Measurements from ENCODE around the gene TPSAB1.
"Not testable (repeated sequence)": the region's sequence is repeated elsewhere in the genome, so short reads cannot be mapped to it uniquely, and the experiment has no call there.

Gene TPSAB1

GRCh38 chr16:1225051-1225451 lies 15.5 kb upstream of the TPSAB1 start, which contains the start of gene TPSG1:
Gene TPSG1, minus strand, starts transcription at chr16:1225268. Its CDS starts 16 bp downstream, at chr16:1225252.
- no peak for DNase-seq

DNA sequence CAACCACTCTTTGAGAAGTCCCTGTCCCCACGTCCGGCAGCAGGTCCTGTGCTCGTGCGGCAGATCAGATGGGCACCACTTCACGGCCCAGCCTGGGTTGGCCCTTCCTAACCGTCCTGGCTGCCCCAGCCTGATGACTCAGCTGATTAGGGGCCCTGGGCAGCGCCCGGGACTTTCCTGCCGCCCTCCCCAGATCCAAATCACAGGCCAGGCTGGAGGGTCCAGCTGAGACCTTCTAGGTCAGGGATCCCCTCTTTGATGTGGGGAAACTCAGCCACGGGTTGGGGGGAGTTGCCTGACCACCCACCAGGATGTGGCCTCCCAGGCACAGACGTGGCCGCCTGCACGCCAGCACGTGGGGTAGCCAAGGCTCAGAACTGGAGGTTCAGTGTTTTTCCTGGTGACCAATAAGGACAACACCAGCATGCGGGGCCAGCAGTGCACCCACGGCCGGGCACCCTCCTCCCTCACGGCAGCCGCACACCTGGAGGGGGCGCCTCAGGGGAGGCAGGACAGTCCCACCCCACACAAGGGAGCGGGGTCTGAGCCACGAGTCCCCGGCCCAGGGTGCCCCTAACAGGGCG lies 14.7 kb upstream of the TPSAB1 start:
- DNase-seq = not testable (repeated sequence)

- not testable (repeated sequence) for DNase-seq
These were observed 13.8 kb upstream of the TPSAB1 start for GRCh38 chr16:1226692-1227091.

- not testable (repeated sequence) for DNase-seq
These were observed 12.3 kb upstream of the TPSAB1 start for GRCh38 chr16:1228227-1228626.

- DNase-seq = not testable (repeated sequence)
These were observed 11.0 kb upstream of the TPSAB1 start for GRCh38 chr16:1229476-1229875.

DNA sequence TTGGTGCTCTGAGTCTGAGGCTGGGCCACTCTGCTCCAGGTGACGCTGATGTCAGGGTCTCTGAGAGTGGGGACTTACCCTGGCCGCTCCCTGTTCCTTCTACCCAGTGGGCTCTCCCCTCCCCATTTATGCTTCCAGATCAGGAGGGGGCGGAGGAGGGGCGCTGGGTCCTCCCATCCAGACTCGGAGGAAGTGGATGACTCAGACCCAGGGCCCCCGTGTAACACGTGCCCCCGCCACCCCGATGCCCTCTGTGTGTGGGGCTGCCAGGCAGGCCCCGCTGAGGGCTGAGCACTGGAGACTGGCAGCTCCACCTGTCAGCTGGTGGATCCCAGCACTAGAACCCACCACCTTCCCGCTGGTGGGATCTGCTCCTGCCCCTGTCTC lies 10.4 kb upstream of the TPSAB1 start, which contains the start of gene TPSB2:
TPSB2 (minus strand) TSS at position 101 of the 387 bp plus-strand sequence. CDS start 233 bp downstream, outside the sequence.
- DNase-seq = not testable (repeated sequence)

GRCh38 chr16:1230471-1231212 lies 9.9 kb upstream of the TPSAB1 start:
- not testable (repeated sequence) for DNase-seq

DNA sequence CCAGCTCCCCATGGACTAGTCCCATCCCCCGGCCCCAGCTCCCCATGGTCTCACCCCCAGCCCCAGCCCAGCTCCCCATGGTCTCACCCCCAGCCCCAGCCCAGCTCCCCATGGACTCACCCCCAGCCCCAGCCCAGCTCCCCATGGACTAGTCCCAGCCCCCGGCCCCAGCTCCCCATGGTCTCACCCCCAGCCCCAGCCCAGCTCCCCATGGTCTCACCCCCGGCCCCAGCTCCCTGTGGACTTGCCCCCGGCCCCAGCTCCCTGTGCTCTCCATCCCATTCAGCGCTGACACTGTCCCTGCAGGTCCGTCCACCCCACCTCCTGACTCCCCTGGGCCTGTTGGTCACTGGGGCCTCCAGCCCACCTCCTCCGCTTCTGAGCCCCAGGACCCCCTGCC lies 9.2 kb upstream of the TPSAB1 start:
- DNase-seq = not testable (repeated sequence)

DNA sequence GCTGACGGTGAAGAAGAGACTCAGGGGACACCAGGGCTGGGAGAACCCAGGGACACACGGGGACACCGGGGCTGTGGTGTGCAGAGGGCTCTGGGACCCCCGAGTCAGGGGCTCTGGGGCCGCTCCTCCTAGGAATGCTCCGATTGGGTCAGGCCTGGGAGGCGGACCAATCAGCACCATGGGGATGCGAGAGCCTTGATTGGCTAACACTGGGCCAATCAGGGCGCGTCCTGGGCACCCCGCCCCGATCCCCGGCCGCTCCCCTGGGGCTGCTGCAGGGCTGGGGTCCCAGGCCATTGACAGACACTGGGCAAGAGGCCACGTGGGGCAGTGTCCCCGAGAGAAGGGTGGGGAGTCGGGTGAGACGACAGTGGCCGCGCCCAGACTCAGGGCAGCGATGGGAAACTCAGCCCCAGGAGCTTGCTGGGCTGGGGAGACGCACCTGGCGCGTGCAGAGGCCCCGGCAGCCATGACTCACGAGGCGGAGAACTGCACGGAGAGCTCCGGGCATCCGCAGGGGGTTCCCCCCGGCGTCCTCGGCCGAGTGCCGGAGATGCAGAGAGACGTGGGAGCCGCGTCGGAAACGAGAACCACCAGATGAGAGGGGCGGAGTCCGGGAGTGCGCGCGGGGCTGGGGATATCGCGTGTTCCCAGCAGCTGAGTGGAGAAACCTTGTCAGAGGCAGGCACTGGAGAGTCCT lies 8.3 kb upstream of the TPSAB1 start:
- not testable (repeated sequence) for DNase-seq

- not testable (repeated sequence) for DNase-seq
These were observed 3.8 kb upstream of the TPSAB1 start for GRCh38 chr16:1236659-1237058.

DNA sequence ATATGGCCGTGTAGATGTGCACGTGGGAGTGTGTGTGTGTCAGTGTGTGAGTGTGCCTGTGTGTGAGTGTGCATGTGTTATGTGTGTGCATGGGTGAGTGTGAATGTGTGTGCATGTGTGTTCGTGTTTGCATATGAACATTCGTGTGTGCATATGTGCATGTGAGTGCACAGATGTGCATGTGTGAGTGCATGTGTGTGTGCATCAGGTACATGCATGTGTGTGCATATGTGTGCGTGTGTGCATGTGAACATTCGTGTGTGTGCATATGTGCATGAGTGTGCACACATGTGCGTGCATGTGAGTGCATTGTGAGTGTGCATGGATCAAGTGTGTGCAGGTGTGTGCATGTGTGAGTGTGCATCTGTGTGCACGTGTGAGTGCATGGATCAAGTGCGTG lies 2.5 kb upstream of the TPSAB1 start:
- no peak for DNase-seq

- DNase-seq = not testable (repeated sequence)
These were observed 1.6 kb upstream of the TPSAB1 start for GRCh38 chr16:1238909-1239308.

DNA sequence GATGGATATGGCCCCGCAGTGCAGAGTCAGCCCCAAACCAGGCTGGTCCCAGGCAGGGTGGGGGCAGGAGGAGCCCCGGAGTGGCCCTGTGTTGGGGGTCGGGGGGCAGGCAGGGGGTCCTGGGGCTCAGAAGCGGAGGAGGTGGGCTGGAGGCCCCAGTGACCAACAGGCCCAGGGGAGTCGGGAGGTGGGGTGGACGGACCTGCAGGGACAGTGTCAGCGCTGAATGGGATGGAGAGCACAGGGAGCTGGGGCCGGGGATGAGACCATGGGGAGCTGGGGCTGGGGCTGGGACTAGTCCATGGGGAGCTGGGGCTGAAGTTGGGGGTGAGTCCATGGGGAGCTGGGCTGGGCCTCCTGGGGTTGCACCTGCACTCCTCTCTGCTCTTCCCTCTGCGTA lies 930 bp upstream of the TPSAB1 start:
- not testable (repeated sequence) for DNase-seq

GRCh38 chr16:1241081-1241480 lies 576 bp downstream of the TPSAB1 start:
- not testable (repeated sequence) for DNase-seq

- not testable (repeated sequence) for DNase-seq
These were observed 2.9 kb downstream of the TPSAB1 start for GRCh38 chr16:1243363-1243762.

DNA sequence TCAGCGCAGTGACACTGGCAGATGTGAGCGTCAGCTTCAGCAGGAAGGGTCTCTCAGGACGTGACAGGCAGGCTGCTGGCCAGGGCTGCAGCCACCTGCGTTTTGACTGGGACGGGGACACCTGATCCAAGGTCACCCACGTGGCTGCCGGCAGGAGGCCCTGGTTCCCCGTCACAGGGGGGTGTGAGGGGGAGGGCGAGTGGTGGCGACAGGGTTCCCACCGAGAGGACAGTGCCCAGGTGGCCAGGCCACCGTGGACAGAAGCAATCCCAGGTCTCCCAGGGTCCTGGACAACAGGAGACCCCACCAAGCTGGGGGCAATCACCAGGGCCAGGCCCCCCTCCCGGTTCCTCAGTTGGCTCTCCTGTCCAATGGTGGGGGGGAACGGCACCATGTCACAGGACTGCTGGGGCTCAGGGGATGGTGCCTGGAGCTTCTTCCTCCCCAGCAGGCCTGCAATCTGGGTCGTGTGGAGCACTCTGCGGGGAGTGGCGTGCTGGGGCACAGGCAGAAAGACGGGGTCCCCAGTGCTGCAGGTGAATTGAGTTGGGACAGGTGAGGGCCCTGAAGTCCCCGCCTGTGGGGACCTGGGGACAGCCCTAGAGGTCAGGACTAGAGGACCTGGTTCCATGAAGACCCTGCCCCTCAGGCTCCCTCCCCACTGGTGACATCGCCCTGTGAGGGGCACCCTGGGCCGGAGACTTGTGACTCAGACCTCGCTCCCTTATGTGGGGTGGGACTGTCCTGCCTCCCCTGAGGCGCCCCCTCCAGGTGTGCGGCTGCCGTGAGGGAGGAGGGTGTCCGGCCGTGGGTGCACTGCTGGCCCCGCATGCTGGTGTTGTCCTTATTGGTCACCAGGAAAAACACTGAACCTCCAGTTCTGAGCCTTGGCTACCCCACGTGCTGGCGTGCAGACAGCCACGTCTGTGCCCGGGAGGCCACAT lies 3.7 kb downstream of the TPSAB1 start:
- not testable (repeated sequence) for DNase-seq

- DNase-seq = no peak
These were observed 4.4 kb downstream of the TPSAB1 start for GRCh38 chr16:1244881-1245280.

DNA sequence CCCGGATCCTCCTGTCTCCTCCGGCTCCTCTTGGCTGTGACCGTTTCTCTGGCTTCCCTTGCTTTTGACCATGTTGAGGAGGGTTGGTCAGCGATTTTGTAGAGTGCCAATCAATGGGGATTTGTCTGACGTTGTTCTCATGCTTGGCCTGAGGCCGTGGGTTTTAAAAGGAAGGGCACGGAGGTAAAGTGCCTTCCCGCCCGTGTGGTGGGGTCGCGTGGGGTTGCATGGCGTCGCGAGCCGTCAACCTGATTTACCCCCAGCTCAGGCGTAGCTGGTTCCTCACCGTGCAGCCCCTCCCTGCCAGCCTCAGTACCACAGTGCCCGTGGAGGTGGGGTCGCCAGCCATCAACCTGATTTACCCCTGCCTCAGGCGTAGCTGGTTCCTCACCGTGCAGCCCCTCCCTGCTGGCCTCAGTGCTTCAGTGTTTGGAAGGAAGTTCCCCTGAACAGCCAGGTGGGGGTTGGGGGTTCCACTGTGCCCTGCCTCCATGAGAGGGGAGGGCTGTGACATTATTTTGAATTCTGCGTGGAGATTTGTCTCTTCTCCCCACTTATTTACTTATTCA lies 5.0 kb downstream of the TPSAB1 start:
- no peak for DNase-seq

DNA sequence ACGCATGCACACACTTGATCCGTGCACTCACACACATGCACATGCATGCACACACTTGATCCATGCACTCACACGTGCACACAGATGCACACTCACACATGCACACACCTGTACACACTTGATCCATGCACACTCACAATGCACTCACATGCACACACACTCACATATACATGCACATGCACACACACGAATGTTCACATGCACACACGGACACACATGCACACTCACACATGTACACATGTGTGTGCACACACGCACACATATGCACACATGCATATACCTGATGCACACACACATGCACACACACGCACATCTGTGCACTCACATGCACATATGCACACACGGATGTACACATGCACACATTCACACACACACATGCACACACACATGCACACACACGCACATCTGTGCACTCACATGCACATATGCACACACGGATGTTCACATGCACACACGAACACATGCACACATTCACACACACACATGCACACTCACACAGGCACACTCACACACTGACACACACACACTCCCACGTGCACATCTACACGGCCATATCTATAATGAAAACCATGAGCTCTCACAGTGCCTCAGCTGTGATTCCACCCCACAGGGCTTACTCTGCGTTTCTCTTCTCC lies 7.5 kb downstream of the TPSAB1 start:
- not testable (repeated sequence) for DNase-seq

- DNase-seq = not testable (repeated sequence)
These were observed 8.7 kb downstream of the TPSAB1 start for GRCh38 chr16:1249031-1249755.

Measured in activated CD8-positive, alpha-beta memory T cell treated with anti-CD3 and anti-CD28 coated beads, Interleukin-2, amount 50 U/mL, for 4 hours (primary cell).